Gastrocnemius medialis (tissue), 4 donors: ENCODE measurements around the gene CPNE7. TPM values are rescaled to one million over a fixed set of nuclear protein-coding genes. Genes with fewer than 3 reads are reported as not detected.

Source experiments
- ATAC-seq, 2 donors: fragments of 150-250 bp; one replicate each; pipeline ENCODE4 v1.9.1; 2016
- DNase-seq, 2 donors: peaks; one replicate each; pipeline ENCODE4 v3.0.0-alpha.2; 2019
- H3K27ac ChIP-seq, 4 donors: fragments of 200-600 bp; sonication (generic); 1 replicate in 1 of 4; 2 replicates in 3 of 4; pipeline ENCODE4 v1.5.1; 2016 to 2018; ENCODE audit warnings: mild to moderate bottlenecking in 2 of 4, moderate library complexity in 1 of 4
- H3K27me3 ChIP-seq, 3 donors: fragments of 200-600 bp; sonication (generic) in 2 of 3; 1 replicate in 1 of 3; 2 replicates in 2 of 3; pipeline versions ENCODE4 v1.5.1 to v1.6.0; 2016 to 2019; ENCODE audit warnings: mild to moderate bottlenecking in 1 of 3, moderate library complexity in 1 of 3
- H3K36me3 ChIP-seq, 2 donors: fragments of 200-600 bp; sonication (generic) in 1 of 2; one replicate each; pipeline ENCODE4 v1.5.1; 2017 to 2018
- H3K4me1 ChIP-seq, 2 donors: fragments of 200-600 bp; sonication (generic) in 1 of 2; one replicate each; pipeline ENCODE4 v1.5.1; 2016 to 2017; ENCODE audit warnings: mild to moderate bottlenecking in 2 of 2
- H3K4me3 ChIP-seq, 4 donors: fragments of 200-600 bp; sonication (generic) in 3 of 4; 1 replicate in 1 of 4; 2 replicates in 3 of 4; pipeline ENCODE4 v1.5.1; 2016 to 2019; ENCODE audit warnings: mild to moderate bottlenecking in 2 of 4
- H3K9me3 ChIP-seq, 3 donors: fragments of 200-600 bp; sonication (generic) in 2 of 3; 1 replicate in 1 of 3; 2 replicates in 2 of 3; pipeline ENCODE4 v1.5.1; 2016 to 2019
- POLR2A ChIP-seq, 2 donors: fragments of 450-650 bp; IDR thresholded peaks; one replicate each; pipeline ENCODE4 v1.6.1; 2017; ENCODE audit warnings: antibody characterized with exemption in 2 of 2, mild to moderate bottlenecking in 2 of 2, moderate library complexity in 2 of 2
- in situ Hi-C, 4 donors: fragments of 200-750 bp; cut with MboI; loops; one replicate each; pipeline versions ENCODE4 v1.15.0 to v1.8.0; 2017; ENCODE audit warnings: low sequenced_read_pairs in 4 of 4
- intact Hi-C: fragments of 100-400 bp; cut with DNase I; formaldehyde crosslinking; loops from one replicate; pipeline ENCODE4 v1.15.1; 2023; ENCODE audit warnings: low total_unique reads
- total RNA-seq, 4 donors: library from RNA; depleted of rRNA; stranded (reverse); fragments of >200 nt; gene quantifications; one replicate each; pipeline versions ENCODE4 v1.1.0 to v1.2.3, GENCODE V29; 2016
- TF ChIP-seq, protein P1 (sequence below), 5 experiments: fragments of 450-650 bp in 3 of 5; fragments of 200-600 bp in 2 of 5; sonication (generic) in 2 of 5; IDR thresholded peaks in 4 of 5; conservative IDR thresholded peaks in 1 of 5; 1 replicate in 4 of 5; 2 replicates in 1 of 5; pipeline ENCODE4 v1.5.1; 2016 to 2019; ENCODE audit warnings: antibody characterized with exemption in 5 of 5, mild to moderate bottlenecking in 3 of 5, moderate library complexity in 3 of 5

Gene CPNE7
- total RNA-seq, 4 donors from 2014 or later = not detected

- Histone ChIP-seq H3K36me3 (peaks cover 0 to 31% of the 10 kb centered on the region in 2 donors), H3K4me1 (peaks cover 8% of the 10 kb centered on the region in 2 donors), H3K9me3 (no peaks in the 10 kb centered on the region), H3K27ac (no peak overlapping the region), H3K27me3 (no peaks in the 10 kb centered on the region), H3K4me3 (no peak overlapping the region)
- TF ChIP-seq POLR2A (IDR thresholded peaks at IDR 0.05) = no peak
- TF ChIP-seq, protein P1, sequence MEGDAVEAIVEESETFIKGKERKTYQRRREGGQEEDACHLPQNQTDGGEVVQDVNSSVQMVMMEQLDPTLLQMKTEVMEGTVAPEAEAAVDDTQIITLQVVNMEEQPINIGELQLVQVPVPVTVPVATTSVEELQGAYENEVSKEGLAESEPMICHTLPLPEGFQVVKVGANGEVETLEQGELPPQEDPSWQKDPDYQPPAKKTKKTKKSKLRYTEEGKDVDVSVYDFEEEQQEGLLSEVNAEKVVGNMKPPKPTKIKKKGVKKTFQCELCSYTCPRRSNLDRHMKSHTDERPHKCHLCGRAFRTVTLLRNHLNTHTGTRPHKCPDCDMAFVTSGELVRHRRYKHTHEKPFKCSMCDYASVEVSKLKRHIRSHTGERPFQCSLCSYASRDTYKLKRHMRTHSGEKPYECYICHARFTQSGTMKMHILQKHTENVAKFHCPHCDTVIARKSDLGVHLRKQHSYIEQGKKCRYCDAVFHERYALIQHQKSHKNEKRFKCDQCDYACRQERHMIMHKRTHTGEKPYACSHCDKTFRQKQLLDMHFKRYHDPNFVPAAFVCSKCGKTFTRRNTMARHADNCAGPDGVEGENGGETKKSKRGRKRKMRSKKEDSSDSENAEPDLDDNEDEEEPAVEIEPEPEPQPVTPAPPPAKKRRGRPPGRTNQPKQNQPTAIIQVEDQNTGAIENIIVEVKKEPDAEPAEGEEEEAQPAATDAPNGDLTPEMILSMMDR (IDR thresholded peaks at IDR 0.05 in 4 of 5, conservative IDR thresholded peaks at IDR 0.05 in 1 of 5) = no peak
- in situ Hi-C loops (no loop called here), intact Hi-C loops (no loop called here)
- ATAC-seq (no peak), DNase-seq (no peak)
Measured at GRCh38 chr16:89645122-89645521, 69.6 kb downstream of the CPNE7 start.

DNA sequence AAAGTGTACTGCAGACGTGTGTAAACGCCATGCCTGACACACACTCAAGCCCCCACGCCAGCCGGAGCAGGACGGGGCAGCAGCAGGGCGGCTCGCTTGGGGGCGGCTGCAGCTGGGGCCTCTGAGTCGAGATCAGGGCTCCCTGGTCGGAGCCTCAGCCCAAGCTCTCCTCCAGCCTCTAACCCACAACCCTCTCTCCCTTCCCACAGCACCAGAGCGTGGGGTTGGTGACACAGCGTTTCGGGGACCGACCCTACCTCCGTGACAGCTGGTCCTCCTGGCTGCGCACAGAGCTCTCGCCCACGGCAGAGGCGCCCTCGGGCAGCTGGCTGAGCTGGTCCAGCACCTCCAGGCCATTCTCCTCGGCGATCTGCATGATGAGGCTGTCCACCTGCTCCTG, 70.7 kb downstream of the CPNE7 start:
- Histone ChIP-seq H3K9me3 (no peaks in the 10 kb centered on the region), H3K4me3 (no peak overlapping the region), H3K27me3 (no peaks in the 10 kb centered on the region), H3K4me1 (peaks cover 0 to 1% of the 10 kb centered on the region in 2 donors), H3K36me3 (peaks cover 0 to 37% of the 10 kb centered on the region in 2 donors), H3K27ac (no peak overlapping the region)
- in situ Hi-C loops = no loop called here
- TF ChIP-seq, protein P1 (IDR thresholded peaks at IDR 0.05 in 4 of 5, conservative IDR thresholded peaks at IDR 0.05 in 1 of 5) = no peak
- TF ChIP-seq POLR2A (IDR thresholded peaks at IDR 0.05) = no peak
- ATAC-seq = no peak
- intact Hi-C loops = no loop called here
- no peak for DNase-seq

Other genes starting within 250 kb of the CPNE7 start
- 10 to 100 TPM; 26.0 to 77.0 (median 55.0) TPM for gene ANKRD11, start 85.2 kb upstream of the CPNE7 start, total RNA-seq
- gene SPG7, start 67.4 kb upstream of the CPNE7 start, total RNA-seq = 100 to 1,000 TPM in 2 of 4 donors, 10 to 100 TPM in 2; 67.7 to 117 (median 100.0) TPM
- gene RPL13, start 15.1 kb upstream of the CPNE7 start, total RNA-seq = 1,000 to 10,000 TPM; 4,295 to 5,889 (median 4,806) TPM
- not detected for gene DPEP1, start 37.9 kb downstream of the CPNE7 start, total RNA-seq
- gene CHMP1A, start 82.0 kb downstream of the CPNE7 start, total RNA-seq = 100 to 1,000 TPM in 1 of 4 donors, 10 to 100 TPM in 3; 53.4 to 105 (median 78.8) TPM
- gene SPATA33, start 82.1 kb downstream of the CPNE7 start, total RNA-seq = 1 to 10 TPM; 1.2 to 2.7 (median 2.1) TPM
- gene CDK10, start 110.9 kb downstream of the CPNE7 start, total RNA-seq = 10 to 100 TPM; 16.9 to 26.1 (median 19.7) TPM
- 1 to 10 TPM; 1.3 to 7.5 (median 3.2) TPM for gene SPATA2L, start 125.9 kb downstream of the CPNE7 start, total RNA-seq
- gene VPS9D1, start 145.1 kb downstream of the CPNE7 start, total RNA-seq = 1 to 10 TPM; 2.3 to 9.4 (median 3.4) TPM
- gene ZNF276, start 145.8 kb downstream of the CPNE7 start, total RNA-seq = 10 to 100 TPM; 11.1 to 13.6 (median 11.5) TPM
- gene FANCA, start 240.9 kb downstream of the CPNE7 start, total RNA-seq = 1 to 10 TPM in 3 of 4 donors, under 1 TPM in 1; 0.53 to 3.5 (median 1.3) TPM